Measurements from ENCODE around the gene PEA15. TPM values are rescaled to one million over a fixed set of nuclear protein-coding genes. Genes with fewer than 3 reads are reported as not detected.

The PEA15 gene
- total RNA-seq, 1 donor from 2014 or later: 57.8 TPM

- TF ChIP-seq, protein P1, sequence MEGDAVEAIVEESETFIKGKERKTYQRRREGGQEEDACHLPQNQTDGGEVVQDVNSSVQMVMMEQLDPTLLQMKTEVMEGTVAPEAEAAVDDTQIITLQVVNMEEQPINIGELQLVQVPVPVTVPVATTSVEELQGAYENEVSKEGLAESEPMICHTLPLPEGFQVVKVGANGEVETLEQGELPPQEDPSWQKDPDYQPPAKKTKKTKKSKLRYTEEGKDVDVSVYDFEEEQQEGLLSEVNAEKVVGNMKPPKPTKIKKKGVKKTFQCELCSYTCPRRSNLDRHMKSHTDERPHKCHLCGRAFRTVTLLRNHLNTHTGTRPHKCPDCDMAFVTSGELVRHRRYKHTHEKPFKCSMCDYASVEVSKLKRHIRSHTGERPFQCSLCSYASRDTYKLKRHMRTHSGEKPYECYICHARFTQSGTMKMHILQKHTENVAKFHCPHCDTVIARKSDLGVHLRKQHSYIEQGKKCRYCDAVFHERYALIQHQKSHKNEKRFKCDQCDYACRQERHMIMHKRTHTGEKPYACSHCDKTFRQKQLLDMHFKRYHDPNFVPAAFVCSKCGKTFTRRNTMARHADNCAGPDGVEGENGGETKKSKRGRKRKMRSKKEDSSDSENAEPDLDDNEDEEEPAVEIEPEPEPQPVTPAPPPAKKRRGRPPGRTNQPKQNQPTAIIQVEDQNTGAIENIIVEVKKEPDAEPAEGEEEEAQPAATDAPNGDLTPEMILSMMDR (conservative IDR thresholded peaks at IDR 0.05; ENCODE audit: low read depth, low read length): no peak
- no peak overlapping the region for H3K4me3 ChIP-seq (ENCODE audit: low read depth, low read length)
- DNase-seq (ENCODE audit: low read depth): no peak
Measured at GRCh38 chr1:160177231-160177630, 28.0 kb upstream of the PEA15 start.

- no peak overlapping the region for H3K4me3 ChIP-seq (ENCODE audit: low read depth, low read length)
- TF ChIP-seq, protein P1 (conservative IDR thresholded peaks at IDR 0.05; ENCODE audit: low read depth, low read length): no peak
- DNase-seq (ENCODE audit: low read depth): no peak
Measured at GRCh38 chr1:160177667-160178066, 27.5 kb upstream of the PEA15 start.

- TF ChIP-seq, protein P1 (conservative IDR thresholded peaks at IDR 0.05; ENCODE audit: low read depth, low read length): no peak
- H3K4me3 ChIP-seq (ENCODE audit: low read depth, low read length): no peak overlapping the region
- DNase-seq (ENCODE audit: low read depth): no peak
Measured at GRCh38 chr1:160178731-160179130, 26.5 kb upstream of the PEA15 start.

DNA sequence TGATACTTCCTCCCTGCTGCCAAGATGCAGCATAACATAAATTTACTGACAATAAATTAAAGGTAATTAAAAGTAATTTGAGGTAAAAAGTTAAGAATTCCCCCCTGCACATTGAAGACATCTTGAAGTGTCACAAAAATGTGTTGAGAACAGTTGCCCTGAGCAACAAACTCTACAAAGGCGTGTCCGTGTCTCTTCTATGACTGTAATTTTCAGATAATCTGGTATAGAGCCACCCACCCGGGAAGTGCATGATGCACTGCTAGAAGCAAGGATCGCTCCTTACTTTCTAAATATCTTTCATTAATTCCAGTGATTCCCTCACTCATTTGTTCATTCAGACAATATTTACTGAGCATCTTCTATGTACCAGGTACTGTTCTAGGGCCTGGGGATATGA is 25.8 kb upstream of the PEA15 start:
- TF ChIP-seq, protein P1 (conservative IDR thresholded peaks at IDR 0.05; ENCODE audit: low read depth, low read length): no peak
- H3K4me3 ChIP-seq (ENCODE audit: low read depth, low read length): no peak overlapping the region
- DNase-seq (ENCODE audit: low read depth): no peak

DNA sequence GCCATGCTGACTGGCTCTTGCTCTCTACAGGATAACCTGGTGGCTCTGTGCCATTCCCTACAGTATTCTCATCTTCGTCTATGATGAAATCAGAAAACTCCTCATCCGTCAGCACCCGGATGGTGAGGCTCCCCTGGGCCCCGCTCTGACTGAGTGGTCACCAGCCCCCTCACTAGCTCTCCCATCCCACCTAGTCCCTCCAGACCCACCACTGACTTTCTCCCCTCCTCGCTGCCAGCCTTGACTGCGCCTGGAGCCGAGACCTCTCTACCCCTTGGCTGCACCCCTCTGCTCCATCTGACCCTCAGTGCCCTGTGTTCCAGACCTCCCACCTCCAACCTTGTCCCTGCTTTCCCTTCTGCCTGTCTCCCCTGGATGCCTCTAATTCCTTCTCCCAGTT is 18.9 kb upstream of the PEA15 start:
- TF ChIP-seq, protein P1 (conservative IDR thresholded peaks at IDR 0.05; ENCODE audit: low read depth, low read length): no peak
- H3K4me3 ChIP-seq (ENCODE audit: low read depth, low read length): no peak overlapping the region
- no peak for DNase-seq (ENCODE audit: low read depth)

- H3K4me3 ChIP-seq (ENCODE audit: low read depth, low read length): no peak overlapping the region
- no peak for DNase-seq (ENCODE audit: low read depth)
- TF ChIP-seq, protein P1 (conservative IDR thresholded peaks at IDR 0.05; ENCODE audit: low read depth, low read length): no peak
Measured at GRCh38 chr1:160186729-160187128, 18.5 kb upstream of the PEA15 start.

DNA sequence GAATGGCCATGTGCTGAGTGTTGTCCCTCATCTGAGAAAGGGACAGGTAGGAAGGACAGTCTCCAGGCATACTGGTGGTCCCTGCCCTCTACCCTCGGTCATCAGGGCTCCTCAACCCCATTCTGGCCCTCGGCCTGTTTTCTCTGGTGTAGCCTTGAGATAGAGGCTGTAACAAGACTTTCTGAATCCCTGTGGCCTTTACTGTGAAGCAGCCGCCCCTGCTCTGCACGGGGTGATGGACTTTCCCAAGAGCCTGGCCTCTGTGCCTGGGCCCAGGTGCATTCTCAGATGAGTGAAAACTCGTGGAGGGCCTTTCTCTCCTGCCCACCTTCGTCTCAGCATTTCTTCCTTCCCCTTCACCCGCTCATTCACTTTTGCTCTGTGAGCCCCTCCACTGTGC is 17.8 kb upstream of the PEA15 start:
- H3K4me3 ChIP-seq (ENCODE audit: low read depth, low read length): no peak overlapping the region
- TF ChIP-seq, protein P1 (conservative IDR thresholded peaks at IDR 0.05; ENCODE audit: low read depth, low read length): no peak
- DNase-seq (ENCODE audit: low read depth): no peak
